ENCODE results near the gene VPS8.

The VPS8 gene

DNA sequence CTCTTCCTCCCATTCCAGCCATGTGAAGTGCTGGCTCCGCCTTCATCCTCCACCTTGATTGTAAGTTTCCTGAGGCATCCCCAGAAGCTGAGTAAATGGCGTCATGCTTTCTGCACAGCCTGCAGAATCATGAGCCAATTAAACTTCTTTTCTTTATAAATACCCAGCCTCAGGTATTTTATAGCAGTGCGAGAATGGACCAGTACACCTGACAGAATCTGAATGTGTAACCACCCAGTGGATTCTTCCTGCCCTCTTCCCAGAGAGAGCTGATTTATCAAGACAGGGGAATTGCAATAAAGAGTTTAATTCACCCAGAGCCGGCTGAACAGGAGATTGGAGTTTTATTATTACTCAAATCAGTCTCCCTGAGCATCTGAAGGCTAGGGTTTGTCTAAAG, 254.3 kb downstream of the VPS8 start:
- TF ChIP-seq EZH2phosphoT487 (conservative IDR thresholded peaks at IDR 0.05; ENCODE audit: low read length): no peak
- TF ChIP-seq, protein P1, sequence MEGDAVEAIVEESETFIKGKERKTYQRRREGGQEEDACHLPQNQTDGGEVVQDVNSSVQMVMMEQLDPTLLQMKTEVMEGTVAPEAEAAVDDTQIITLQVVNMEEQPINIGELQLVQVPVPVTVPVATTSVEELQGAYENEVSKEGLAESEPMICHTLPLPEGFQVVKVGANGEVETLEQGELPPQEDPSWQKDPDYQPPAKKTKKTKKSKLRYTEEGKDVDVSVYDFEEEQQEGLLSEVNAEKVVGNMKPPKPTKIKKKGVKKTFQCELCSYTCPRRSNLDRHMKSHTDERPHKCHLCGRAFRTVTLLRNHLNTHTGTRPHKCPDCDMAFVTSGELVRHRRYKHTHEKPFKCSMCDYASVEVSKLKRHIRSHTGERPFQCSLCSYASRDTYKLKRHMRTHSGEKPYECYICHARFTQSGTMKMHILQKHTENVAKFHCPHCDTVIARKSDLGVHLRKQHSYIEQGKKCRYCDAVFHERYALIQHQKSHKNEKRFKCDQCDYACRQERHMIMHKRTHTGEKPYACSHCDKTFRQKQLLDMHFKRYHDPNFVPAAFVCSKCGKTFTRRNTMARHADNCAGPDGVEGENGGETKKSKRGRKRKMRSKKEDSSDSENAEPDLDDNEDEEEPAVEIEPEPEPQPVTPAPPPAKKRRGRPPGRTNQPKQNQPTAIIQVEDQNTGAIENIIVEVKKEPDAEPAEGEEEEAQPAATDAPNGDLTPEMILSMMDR (IDR thresholded peaks at IDR 0.05; ENCODE audit: insufficient read depth, low read length, poor library complexity, severe bottlenecking): no peak
- Histone ChIP-seq H4K20me1 (ENCODE audit: low read depth, low read length) (no peaks in the 10 kb centered on the region), H3K79me2 (ENCODE audit: insufficient read depth, low read length) (no peaks in the 10 kb centered on the region), H3K9ac (ENCODE audit: low read length) (no peak overlapping the region), H3K36me3 (ENCODE audit: low read length) (no peaks in the 10 kb centered on the region), H3K4me3 (ENCODE audit: insufficient read depth, low read length, poor library complexity, severe bottlenecking) (no peak overlapping the region), H3K27me3 (ENCODE audit: low read length) (no peaks in the 10 kb centered on the region), H2AFZ (ENCODE audit: low read depth, low read length, severe bottlenecking) (no peak overlapping the region), H3F3A (ENCODE audit: insufficient read depth) (no peaks in the 10 kb centered on the region), H3K9me2 (replicated peaks; ENCODE audit: insufficient read depth, low read length) (no peaks in the 10 kb centered on the region), H3K4me2 (ENCODE audit: low read depth, low read length, poor library complexity, severe bottlenecking) (no peak overlapping the region), H3K9me3 (ENCODE audit: insufficient read depth, low read length) (peaks cover 2% of the 10 kb centered on the region; the same call in 1 of the 2 replicates), H3K27ac (ENCODE audit: low read depth, low read length) (no peak overlapping the region)

DNA sequence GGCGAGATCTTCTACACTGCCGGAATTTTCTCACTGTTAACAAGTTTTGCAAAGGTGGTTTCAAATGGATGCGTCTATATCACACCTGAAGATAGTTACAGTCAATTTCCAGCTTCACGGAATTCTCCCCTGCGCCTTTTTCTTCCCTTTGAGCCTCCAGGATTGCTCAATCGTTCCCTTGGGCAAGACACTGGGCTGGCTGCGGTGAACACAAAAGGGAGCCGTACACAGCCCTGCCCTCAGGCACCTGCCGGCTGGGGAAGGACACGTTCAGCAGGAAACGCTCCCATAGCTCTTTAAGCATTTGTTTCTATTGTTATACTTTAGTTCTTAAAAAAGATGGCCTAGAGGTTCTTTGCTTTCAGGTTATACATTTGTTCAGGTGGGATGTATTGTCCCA, 255.2 kb downstream of the VPS8 start:
- H3K4me2 ChIP-seq (ENCODE audit: low read depth, low read length, poor library complexity, severe bottlenecking): no peak overlapping the region
- H3K4me3 ChIP-seq (ENCODE audit: insufficient read depth, low read length, poor library complexity, severe bottlenecking): no peak overlapping the region
- no peaks in the 10 kb centered on the region for H3K9me3 ChIP-seq (ENCODE audit: insufficient read depth, low read length)
- no peak for TF ChIP-seq EZH2phosphoT487 (conservative IDR thresholded peaks at IDR 0.05; ENCODE audit: low read length)
- TF ChIP-seq, protein P1 (IDR thresholded peaks at IDR 0.05; ENCODE audit: insufficient read depth, low read length, poor library complexity, severe bottlenecking): no peak
- H3K27me3 ChIP-seq (ENCODE audit: low read length): no peaks in the 10 kb centered on the region
- H3K9ac ChIP-seq (ENCODE audit: low read length): no peak overlapping the region
- H3K9me2 ChIP-seq (replicated peaks; ENCODE audit: insufficient read depth, low read length): no peaks in the 10 kb centered on the region
- H3K79me2 ChIP-seq (ENCODE audit: insufficient read depth, low read length): no peaks in the 10 kb centered on the region
- no peak overlapping the region for H3K27ac ChIP-seq (ENCODE audit: low read depth, low read length)
- no peak overlapping the region for H2AFZ ChIP-seq (ENCODE audit: low read depth, low read length, severe bottlenecking)
- no peaks in the 10 kb centered on the region for H4K20me1 ChIP-seq (ENCODE audit: low read depth, low read length)
- H3K36me3 ChIP-seq (ENCODE audit: low read length): no peaks in the 10 kb centered on the region
- H3F3A ChIP-seq (ENCODE audit: insufficient read depth): no peaks in the 10 kb centered on the region

DNA sequence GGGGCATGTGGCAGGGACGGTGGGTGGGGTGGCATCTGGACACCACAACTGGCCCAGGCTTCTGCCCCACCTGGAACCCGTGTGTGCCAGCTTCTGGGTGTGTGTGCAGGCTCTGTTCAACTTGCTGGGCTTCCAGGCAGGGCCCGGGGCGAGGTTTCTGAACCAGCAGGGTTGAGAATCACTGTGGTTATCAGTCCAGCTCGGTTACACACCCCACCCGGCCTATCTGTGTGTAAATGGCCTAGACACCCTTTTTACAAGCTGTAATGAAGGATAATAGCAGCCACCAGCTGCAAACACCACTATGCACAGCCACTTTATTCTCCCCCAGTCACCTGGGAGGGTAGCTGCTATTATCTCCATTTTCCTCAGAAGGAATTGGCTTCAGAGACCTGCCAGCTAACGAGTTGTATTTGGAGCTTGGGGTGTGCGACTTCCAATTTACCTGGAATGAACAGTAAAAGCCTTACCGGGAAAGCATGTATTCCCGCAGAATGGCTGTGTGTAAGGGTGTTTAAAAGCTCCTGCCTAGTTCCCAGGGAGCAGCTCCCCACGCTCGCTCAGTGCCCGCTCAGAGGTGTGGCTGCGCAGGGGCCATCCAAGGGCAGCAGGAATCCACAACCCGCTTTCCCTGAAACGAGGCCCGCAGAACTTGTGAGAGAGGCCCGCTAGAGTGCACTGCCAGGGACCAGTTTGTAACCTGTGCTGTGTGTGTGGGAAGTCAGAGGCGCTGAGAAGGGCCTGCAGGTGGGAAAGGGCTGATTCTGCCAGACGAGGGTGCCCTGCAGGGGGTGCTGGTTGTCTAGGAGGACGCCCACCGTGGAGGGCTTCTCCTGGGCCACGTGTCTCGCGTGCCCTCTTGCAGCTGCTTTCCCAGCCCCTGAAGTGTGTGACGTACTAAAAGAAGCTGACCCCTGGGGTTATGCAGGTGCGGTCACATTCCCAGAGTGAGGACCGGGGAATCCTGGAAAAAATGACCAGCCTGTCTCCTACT, 257.4 kb downstream of the VPS8 start:
- TF ChIP-seq, protein P1 (IDR thresholded peaks at IDR 0.05; ENCODE audit: insufficient read depth, low read length, poor library complexity, severe bottlenecking): no peak
- no peak for TF ChIP-seq EZH2phosphoT487 (conservative IDR thresholded peaks at IDR 0.05; ENCODE audit: low read length)
- Histone ChIP-seq H3K79me2 (ENCODE audit: insufficient read depth, low read length) (no peaks in the 10 kb centered on the region), H3K9ac (ENCODE audit: low read length) (no peak overlapping the region), H3K27ac (ENCODE audit: low read depth, low read length) (no peak overlapping the region), H3K36me3 (ENCODE audit: low read length) (no peaks in the 10 kb centered on the region), H3K9me2 (replicated peaks; ENCODE audit: insufficient read depth, low read length) (no peaks in the 10 kb centered on the region), H2AFZ (ENCODE audit: low read depth, low read length, severe bottlenecking) (no peak overlapping the region), H3K9me3 (ENCODE audit: insufficient read depth, low read length) (no peaks in the 10 kb centered on the region), H3K4me3 (ENCODE audit: insufficient read depth, low read length, poor library complexity, severe bottlenecking) (no peak overlapping the region), H3K4me2 (ENCODE audit: low read depth, low read length, poor library complexity, severe bottlenecking) (no peak overlapping the region), H3F3A (ENCODE audit: insufficient read depth) (no peaks in the 10 kb centered on the region), H4K20me1 (ENCODE audit: low read depth, low read length) (no peaks in the 10 kb centered on the region), H3K27me3 (ENCODE audit: low read length) (no peaks in the 10 kb centered on the region)

All from SU-DHL-6 (cell line).